Measurements from ENCODE around the gene SPEN. TPM values are rescaled to one million over a fixed set of nuclear protein-coding genes. Genes with fewer than 3 reads are reported as not detected.

SPEN gene
- total and polyA plus RNA-seq, 9 of the 15 experiments (the other 6 are each of a cell fraction or from before 2014, with no cell fraction given), result 5.7 to 87.5 (median 27.2) TPM

GRCh38 chr1:15852036-15852827, 4.7 kb downstream of the SPEN start:
- Histone ChIP-seq H3K4me1 (replicated peaks in 1 of 2; ENCODE audit: control insufficient read depth in 2 of 2, insufficient read depth in 2 of 2, low read length in 2 of 2) (peaks cover 14 to 24% of the 10 kb centered on the region in 2 experiments), H3K4me2 (ENCODE audit: insufficient read depth, low read length) (peak overlapping the region; percentile 50; the same call in 1 of the 2 replicates), H3K36me3 (ENCODE audit: control insufficient read depth, insufficient read depth, low read length) (peaks cover 16% of the 10 kb centered on the region; the same call in 2 of the 3 replicates), H3K9ac (ENCODE audit: insufficient read depth in 1 of 2, low read depth in 2 of 2, low read length in 2 of 2) (peak overlapping the region in 1 of 2 experiments; percentile 88; a peak in 2 of 4 replicates), H2AFZ (ENCODE audit: low read depth, low read length) (no peak overlapping the region), H3K27ac (ENCODE audit: extremely low read depth, low read depth, low read length) (peak overlapping the region; percentile 19; the same call in 2 of the 3 replicates), H3K9me3 (replicated peaks; ENCODE audit: control insufficient read depth, insufficient read depth, low read depth, low read length) (no peaks in the 10 kb centered on the region), H3K9me1 (ENCODE audit: control insufficient read depth, insufficient read depth, low read length) (no peaks in the 10 kb centered on the region), H3K79me2 (ENCODE audit: control insufficient read depth, insufficient read depth, low read length) (peaks cover 99% of the 10 kb centered on the region), H4K20me1 (replicated peaks; ENCODE audit: control insufficient read depth, insufficient read depth, low read length) (peaks cover 4% of the 10 kb centered on the region; the same call in 1 of the 2 replicates), H3K27me3 (ENCODE audit: control insufficient read depth in 2 of 2, insufficient read depth in 2 of 2, low read length in 2 of 2) (no peaks in the 10 kb centered on the region), H3K4me3 (no peak overlapping the region; the same call in 1 of the 2 replicates)
- ChIA-PET POLR2A (interaction anchor here (0.6 to 10.4 kb wide), 10 partner anchors 8 to 42 kb away, joined by 3 to 133 read pairs (median 6); no protein-coding TSS in a partner anchor), CTCF (ENCODE audit: low intra/inter-chr PET ratio) (no interaction called here)
- no TSS peak for BruUV-seq (replicated peaks)
- no peak for ATAC-seq
- in situ Hi-C loops (cut with MboI), result loop anchor here (25.0 kb wide), 1 partner anchor 1010 kb away; no protein-coding TSS in a partner anchor
- WGBS (ENCODE audit: insufficient coverage, low coverage, missing lambda C conversion rate), result 70% methylated on average over 6 of the region's 6 CpGs
- no peak for FAIRE-seq
- intact Hi-C loops (cut with micrococcal nuclease), result no loop called here
- TF ChIP-seq MEIS2 (IDR thresholded peaks at IDR 0.05; ENCODE audit: partially characterized antibody), result peak; percentile 29
- no peak for TF ChIP-seq ZSCAN32 (CRISPR knock-in tag; IDR thresholded peaks at IDR 0.05)
- no peak for DNase-seq (ENCODE audit: extremely low read depth in 1 of 4, low spot score in 3 of 4)

GRCh38 chr1:15852828-15853302, 5.4 kb downstream of the SPEN start:
- H3K9ac ChIP-seq (ENCODE audit: insufficient read depth in 1 of 2, low read depth in 2 of 2, low read length in 2 of 2), result no peak overlapping the region
- FAIRE-seq, result no peak
- ChIA-PET POLR2A (interaction anchor here (0.6 to 10.4 kb wide), 5 partner anchors 10 to 41 kb away, joined by 3 to 133 read pairs (median 4); no protein-coding TSS in a partner anchor), CTCF (ENCODE audit: low intra/inter-chr PET ratio) (no interaction called here)
- no peak overlapping the region; the same call in 2 of the 3 replicates for H3K27ac ChIP-seq (ENCODE audit: extremely low read depth, low read depth, low read length)
- no peaks in the 10 kb centered on the region for H3K9me1 ChIP-seq (ENCODE audit: control insufficient read depth, insufficient read depth, low read length)
- no peak overlapping the region for H2AFZ ChIP-seq (ENCODE audit: low read depth, low read length)
- peaks cover 4% of the 10 kb centered on the region; the same call in 1 of the 2 replicates for H4K20me1 ChIP-seq (replicated peaks; ENCODE audit: control insufficient read depth, insufficient read depth, low read length)
- no peak for DNase-seq (ENCODE audit: extremely low read depth in 1 of 4, low spot score in 3 of 4)
- H3K4me1 ChIP-seq (replicated peaks in 1 of 2; ENCODE audit: control insufficient read depth in 2 of 2, insufficient read depth in 2 of 2, low read length in 2 of 2), result peaks cover 18 to 22% of the 10 kb centered on the region in 2 experiments
- H3K4me3 ChIP-seq, result no peak overlapping the region
- no TSS peak for BruUV-seq (replicated peaks)
- H3K4me2 ChIP-seq (ENCODE audit: insufficient read depth, low read length), result no peak overlapping the region
- WGBS (ENCODE audit: insufficient coverage, low coverage, missing lambda C conversion rate), result 65% methylated on average over 3 of the region's 3 CpGs
- H3K27me3 ChIP-seq (ENCODE audit: control insufficient read depth in 2 of 2, insufficient read depth in 2 of 2, low read length in 2 of 2), result no peaks in the 10 kb centered on the region
- no peak for ATAC-seq
- peaks cover 16% of the 10 kb centered on the region; the same call in 2 of the 3 replicates for H3K36me3 ChIP-seq (ENCODE audit: control insufficient read depth, insufficient read depth, low read length)
- peaks cover 99% of the 10 kb centered on the region for H3K79me2 ChIP-seq (ENCODE audit: control insufficient read depth, insufficient read depth, low read length)
- no peaks in the 10 kb centered on the region for H3K9me3 ChIP-seq (replicated peaks; ENCODE audit: control insufficient read depth, insufficient read depth, low read depth, low read length)
- intact Hi-C loops (cut with micrococcal nuclease) (no loop called here), in situ Hi-C loops (cut with MboI) (loop anchor here (25.0 kb wide), 1 partner anchor 1009 kb away; no protein-coding TSS in a partner anchor)
- no peak for TF ChIP-seq EP400 (IDR thresholded peaks at IDR 0.05)
- TF ChIP-seq, protein P1, sequence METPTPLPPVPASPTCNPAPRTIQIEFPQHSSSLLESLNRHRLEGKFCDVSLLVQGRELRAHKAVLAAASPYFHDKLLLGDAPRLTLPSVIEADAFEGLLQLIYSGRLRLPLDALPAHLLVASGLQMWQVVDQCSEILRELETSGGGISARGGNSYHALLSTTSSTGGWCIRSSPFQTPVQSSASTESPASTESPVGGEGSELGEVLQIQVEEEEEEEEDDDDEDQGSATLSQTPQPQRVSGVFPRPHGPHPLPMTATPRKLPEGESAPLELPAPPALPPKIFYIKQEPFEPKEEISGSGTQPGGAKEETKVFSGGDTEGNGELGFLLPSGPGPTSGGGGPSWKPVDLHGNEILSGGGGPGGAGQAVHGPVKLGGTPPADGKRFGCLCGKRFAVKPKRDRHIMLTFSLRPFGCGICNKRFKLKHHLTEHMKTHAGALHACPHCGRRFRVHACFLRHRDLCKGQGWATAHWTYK (CRISPR knock-in tag; IDR thresholded peaks at IDR 0.05), result no peak
- TF ChIP-seq ZFP30 (CRISPR knock-in tag; IDR thresholded peaks at IDR 0.05; ENCODE audit: borderline replicate concordance), result no peak
- no peak for TF ChIP-seq ZBED1 (IDR thresholded peaks at IDR 0.05)
- no peak for TF ChIP-seq HMGN3 (IDR thresholded peaks at IDR 0.05; ENCODE audit: borderline replicate concordance, extremely low read depth, insufficient read length, low read depth, low read length)
- no peak for TF ChIP-seq TFE3 (CRISPR knock-in tag; IDR thresholded peaks at IDR 0.05)
- TF ChIP-seq CHD4 (IDR thresholded peaks at IDR 0.05; ENCODE audit: insufficient read depth, insufficient replicate concordance, low read depth, low read length, poor library complexity, severe bottlenecking), result no peak

Measured in K562 (cell line).